BE2C (cell line): ENCODE measurements around the gene PRPS1L1.

ENCODE experiments used
- DNase-seq: peaks from one replicate; pipeline ENCODE4 v3.0.0-alpha.2; 2020
- H3K27me3 ChIP-seq: fragments of 250-450 bp; sonication (Bioruptor Pico); 2 replicates; pipeline ENCODE4 v1.5.1; 2020; ENCODE audit warnings: mild to moderate bottlenecking
- H3K36me3 ChIP-seq: fragments of 250-450 bp; sonication (Bioruptor Pico); 2 replicates; pipeline ENCODE4 v1.5.1; 2020; ENCODE audit warnings: mild to moderate bottlenecking
- H3K4me1 ChIP-seq: fragments of 250-450 bp; sonication (Bioruptor Pico); 2 replicates; pipeline ENCODE4 v1.5.1; 2020
- H3K4me3 ChIP-seq: 2 replicates; pipeline ENCODE4 v1.5.1; 2011; ENCODE audit warnings: low read depth, low read length
- H3K9me3 ChIP-seq: fragments of 250-450 bp; sonication (Bioruptor Pico); 2 replicates; pipeline ENCODE4 v1.5.1; 2020
- CTCF ChIP-seq: IDR thresholded peaks from 2 replicates; pipeline ENCODE4 v1.5.1; 2012; ENCODE audit warnings: mild to moderate bottlenecking, low read depth, low read length

The PRPS1L1 gene

GRCh38 chr7:18003286-18003994 is 24.2 kb downstream of the PRPS1L1 start:
- H3K27me3 ChIP-seq, result no peaks in the 10 kb centered on the region; the same call in none of the 2 replicates
- H3K4me3 ChIP-seq, result no peak overlapping the region
- H3K9me3 ChIP-seq, result no peaks in the 10 kb centered on the region
- H3K36me3 ChIP-seq, result no peaks in the 10 kb centered on the region
- H3K4me1 ChIP-seq, result no peaks in the 10 kb centered on the region
- no peak for DNase-seq
- no peak for TF ChIP-seq CTCF

GRCh38 chr7:17998692-17999091 is 29.0 kb downstream of the PRPS1L1 start:
- Histone ChIP-seq H3K4me3 (no peak overlapping the region), H3K36me3 (no peaks in the 10 kb centered on the region), H3K9me3 (no peaks in the 10 kb centered on the region), H3K4me1 (no peaks in the 10 kb centered on the region), H3K27me3 (no peaks in the 10 kb centered on the region; the same call in none of the 2 replicates)
- no peak for TF ChIP-seq CTCF
- DNase-seq, result no peak

DNA sequence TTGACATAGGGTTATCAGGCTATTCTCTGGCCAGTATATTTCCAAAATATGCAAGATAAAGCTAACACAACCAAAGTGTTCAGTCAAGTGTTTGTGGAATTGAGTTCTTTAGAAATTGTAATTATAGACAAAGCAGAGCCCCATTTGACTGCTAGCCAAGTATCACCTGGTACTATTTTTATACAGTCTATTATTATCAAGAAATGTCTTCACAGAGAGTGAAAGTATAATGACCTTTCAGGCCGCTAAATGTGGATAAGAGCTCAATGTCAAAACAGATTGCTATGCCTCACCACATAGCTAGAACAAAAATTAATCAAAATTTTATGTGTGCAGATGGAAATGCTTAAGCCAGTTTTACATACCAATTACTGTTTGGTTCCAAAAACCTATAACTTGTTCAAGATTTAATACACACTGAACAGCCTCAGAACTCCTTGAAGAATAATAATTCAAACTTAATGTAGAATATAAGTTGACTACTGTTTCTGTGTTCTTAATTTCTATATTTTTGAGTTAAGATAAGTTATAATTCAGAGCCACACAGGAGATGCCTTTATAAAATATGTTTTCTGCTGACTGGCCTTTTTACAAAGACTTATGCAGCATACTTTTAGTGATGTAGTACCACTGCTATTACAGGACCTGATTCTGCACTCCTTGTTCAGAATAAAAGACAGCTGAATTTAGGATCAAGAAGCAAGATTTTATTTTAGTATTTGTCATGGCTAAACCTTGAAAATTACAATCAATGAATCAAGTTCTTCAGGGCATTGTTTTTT is 31.0 kb downstream of the PRPS1L1 start:
- no peak for TF ChIP-seq CTCF
- Histone ChIP-seq H3K9me3 (no peaks in the 10 kb centered on the region), H3K36me3 (no peaks in the 10 kb centered on the region), H3K27me3 (no peaks in the 10 kb centered on the region; the same call in 1 of the 2 replicates), H3K4me1 (no peaks in the 10 kb centered on the region), H3K4me3 (no peak overlapping the region)
- no peak for DNase-seq

- Histone ChIP-seq H3K36me3 (no peaks in the 10 kb centered on the region), H3K4me3 (no peak overlapping the region), H3K9me3 (no peaks in the 10 kb centered on the region), H3K4me1 (no peaks in the 10 kb centered on the region), H3K27me3 (no peaks in the 10 kb centered on the region; the same call in 1 of the 2 replicates)
- TF ChIP-seq CTCF, result no peak
- no peak for DNase-seq
Observed at GRCh38 chr7:17996040-17996439, 31.6 kb downstream of the PRPS1L1 start.

- H3K4me3 ChIP-seq, result no peak overlapping the region
- H3K36me3 ChIP-seq, result no peaks in the 10 kb centered on the region
- H3K27me3 ChIP-seq, result no peaks in the 10 kb centered on the region; the same call in 1 of the 2 replicates
- TF ChIP-seq CTCF, result no peak
- DNase-seq, result no peak
- no peaks in the 10 kb centered on the region for H3K9me3 ChIP-seq
- H3K4me1 ChIP-seq, result no peaks in the 10 kb centered on the region
Observed at GRCh38 chr7:17994079-17994850, 33.4 kb downstream of the PRPS1L1 start.
